ENCODE results near the gene KNCN. TPM values are rescaled to one million over a fixed set of nuclear protein-coding genes. Genes with fewer than 3 reads are reported as not detected.

Gene KNCN
- total RNA-seq, 1 experiment from 2014 or later = not detected

GRCh38 chr1:46554236-46554596, 2.8 kb upstream of the KNCN start (continued):
- no peak for TF ChIP-seq ATF2 (CRISPR knock-in tag; IDR thresholded peaks at IDR 0.05; ENCODE audit: borderline replicate concordance, low read depth)

- no peak for ATAC-seq
- CTCF ChIA-PET = interaction anchor here (0.6 to 1.2 kb wide), 2 partner anchors 107 to 147 kb away, joined by 4 to 5 read pairs; no protein-coding TSS in a partner anchor
Observed at GRCh38 chr1:46553506-46553905, 2.1 kb upstream of the KNCN start.

GRCh38 chr1:46552357-46553237, 1.1 kb upstream of the KNCN start:
- Mint-ChIP-seq H3K9me3 (no peaks in the 10 kb centered on the region), H3K27me3 (ENCODE audit: low read depth) (no peaks in the 10 kb centered on the region), H3K4me3 (no peak overlapping the region), H3K36me3 (no peaks in the 10 kb centered on the region), H3K27ac (no peak overlapping the region), H3K4me1 (peaks cover 28% of the 10 kb centered on the region)
- ATAC-seq (no peak), DNase-seq (ENCODE audit: low spot score) (no peak)
- no peak for TF ChIP-seq KAT7 (CRISPR knock-in tag; IDR thresholded peaks at IDR 0.05; ENCODE audit: borderline replicate concordance)
- no peak for TF ChIP-seq IRF2 (CRISPR knock-in tag; IDR thresholded peaks at IDR 0.05; ENCODE audit: borderline replicate concordance, low read depth)
- ChIA-PET POLR2A (no interaction called here), CTCF (interaction anchor here (0.6 to 13.7 kb wide), 5 partner anchors 22 to 146 kb away, joined by 4 to 190 read pairs (median 15); partner anchors contain the start of gene MKNK1)

More at GRCh38 chr1:46553506-46553905, 2.1 kb upstream of the KNCN start:
- DNase-seq (ENCODE audit: low spot score) = no peak
- Mint-ChIP-seq H3K4me3 (no peak overlapping the region), H3K27ac (no peak overlapping the region), H3K9me3 (no peaks in the 10 kb centered on the region), H3K27me3 (ENCODE audit: low read depth) (no peaks in the 10 kb centered on the region), H3K36me3 (no peaks in the 10 kb centered on the region), H3K4me1 (peaks cover 37% of the 10 kb centered on the region)
- TF ChIP-seq SMAD3 (CRISPR knock-in tag; IDR thresholded peaks at IDR 0.05; ENCODE audit: borderline replicate concordance) (no peak), NR1H2 (CRISPR knock-in tag; IDR thresholded peaks at IDR 0.05) (no peak), TEAD4 (CRISPR knock-in tag; IDR thresholded peaks at IDR 0.05) (no peak), ZNF263 (CRISPR knock-in tag; IDR thresholded peaks at IDR 0.05; ENCODE audit: low read depth) (no peak), CREB1 (CRISPR knock-in tag; IDR thresholded peaks at IDR 0.05) (no peak), NFE2L1 (CRISPR knock-in tag; IDR thresholded peaks at IDR 0.05) (no peak)
- POLR2A ChIA-PET = no interaction called here

- Mint-ChIP-seq H3K4me1 (peaks cover 19% of the 10 kb centered on the region), H3K9me3 (no peaks in the 10 kb centered on the region), H3K36me3 (no peaks in the 10 kb centered on the region), H3K27ac (no peak overlapping the region), H3K27me3 (ENCODE audit: low read depth) (peaks cover 16% of the 10 kb centered on the region), H3K4me3 (no peak overlapping the region)
- ChIA-PET CTCF (interaction anchor here (0.8 to 13.7 kb wide), 12 partner anchors 12 to 197 kb away, joined by 3 to 190 read pairs (median 6); partner anchors contain the start of gene MKNK1), POLR2A (no interaction called here)
- ATAC-seq = peak; percentile 19
- no peak for DNase-seq (ENCODE audit: low spot score)
- no peak for TF ChIP-seq E2F4 (CRISPR knock-in tag; IDR thresholded peaks at IDR 0.05; ENCODE audit: borderline replicate concordance, low read depth)
- TF ChIP-seq FOXP1 (CRISPR knock-in tag; IDR thresholded peaks at IDR 0.05; ENCODE audit: borderline replicate concordance) = no peak
- TF ChIP-seq FOXP4 (CRISPR knock-in tag; IDR thresholded peaks at IDR 0.05) = no peak
- TF ChIP-seq STAT6 (CRISPR knock-in tag; conservative IDR thresholded peaks at IDR 0.05; ENCODE audit: low read depth) = no peak
- TF ChIP-seq ZMAT4 (CRISPR knock-in tag; IDR thresholded peaks at IDR 0.05) = no peak
- TF ChIP-seq KAT7 (CRISPR knock-in tag; IDR thresholded peaks at IDR 0.05; ENCODE audit: borderline replicate concordance) = no peak
- TF ChIP-seq IRF1 (CRISPR knock-in tag; IDR thresholded peaks at IDR 0.05) = no peak
- no peak for TF ChIP-seq ZNF121 (CRISPR knock-in tag; IDR thresholded peaks at IDR 0.05)
- no peak for TF ChIP-seq ZNF512 (CRISPR knock-in tag; IDR thresholded peaks at IDR 0.05; ENCODE audit: borderline replicate concordance)
- TF ChIP-seq HMGA2 (CRISPR knock-in tag; IDR thresholded peaks at IDR 0.05) = no peak
Observed at GRCh38 chr1:46550751-46551231, 656 bp downstream of the KNCN start.

All from WTC11 (cell line).